Mammary epithelial cell (primary cell): ENCODE measurements around the gene FKBP14.

Experiments used
- EZH2 ChIP-seq: IDR thresholded peaks from 2 replicates; pipeline ENCODE4 v1.6.1; 2012; ENCODE audit warnings: low read length, inconsistent platforms, borderline replicate concordance
- TF ChIP-seq, protein P1 (sequence below), 2 donors: IDR thresholded peaks in 1 of 2; conservative IDR thresholded peaks in 1 of 2; 2 replicates each; pipeline ENCODE4 v1.5.1; 2011 to 2012; ENCODE audit warnings: inconsistent platforms in 2 of 2, low read length in 2 of 2, mild to moderate bottlenecking in 2 of 2, control low read depth in 1 of 2, low read depth in 1 of 2; ENCODE audit not compliant: insufficient read depth in 1 of 2; ENCODE audit errors: extremely low read depth in 1 of 2

- TF ChIP-seq, protein P1, sequence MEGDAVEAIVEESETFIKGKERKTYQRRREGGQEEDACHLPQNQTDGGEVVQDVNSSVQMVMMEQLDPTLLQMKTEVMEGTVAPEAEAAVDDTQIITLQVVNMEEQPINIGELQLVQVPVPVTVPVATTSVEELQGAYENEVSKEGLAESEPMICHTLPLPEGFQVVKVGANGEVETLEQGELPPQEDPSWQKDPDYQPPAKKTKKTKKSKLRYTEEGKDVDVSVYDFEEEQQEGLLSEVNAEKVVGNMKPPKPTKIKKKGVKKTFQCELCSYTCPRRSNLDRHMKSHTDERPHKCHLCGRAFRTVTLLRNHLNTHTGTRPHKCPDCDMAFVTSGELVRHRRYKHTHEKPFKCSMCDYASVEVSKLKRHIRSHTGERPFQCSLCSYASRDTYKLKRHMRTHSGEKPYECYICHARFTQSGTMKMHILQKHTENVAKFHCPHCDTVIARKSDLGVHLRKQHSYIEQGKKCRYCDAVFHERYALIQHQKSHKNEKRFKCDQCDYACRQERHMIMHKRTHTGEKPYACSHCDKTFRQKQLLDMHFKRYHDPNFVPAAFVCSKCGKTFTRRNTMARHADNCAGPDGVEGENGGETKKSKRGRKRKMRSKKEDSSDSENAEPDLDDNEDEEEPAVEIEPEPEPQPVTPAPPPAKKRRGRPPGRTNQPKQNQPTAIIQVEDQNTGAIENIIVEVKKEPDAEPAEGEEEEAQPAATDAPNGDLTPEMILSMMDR (conservative IDR thresholded peaks at IDR 0.05 in 1 of 2, IDR thresholded peaks at IDR 0.05 in 1 of 2; ENCODE audit: extremely low read depth in 1 of 2, insufficient read depth in 1 of 2, low read depth in 1 of 2, low read length in 2 of 2): no peak
- TF ChIP-seq EZH2: no peak
Measured at GRCh38 chr7:29976673-29977415, 49.7 kb downstream of the FKBP14 start.
